HS-5 (cell line): ENCODE results near the gene TCERG1L.

ENCODE experiments used
- DNase-seq: peaks from one replicate; pipeline ENCODE4 v3.0.0-alpha.2; 2012; ENCODE audit warnings: low read depth

TCERG1L gene

DNA sequence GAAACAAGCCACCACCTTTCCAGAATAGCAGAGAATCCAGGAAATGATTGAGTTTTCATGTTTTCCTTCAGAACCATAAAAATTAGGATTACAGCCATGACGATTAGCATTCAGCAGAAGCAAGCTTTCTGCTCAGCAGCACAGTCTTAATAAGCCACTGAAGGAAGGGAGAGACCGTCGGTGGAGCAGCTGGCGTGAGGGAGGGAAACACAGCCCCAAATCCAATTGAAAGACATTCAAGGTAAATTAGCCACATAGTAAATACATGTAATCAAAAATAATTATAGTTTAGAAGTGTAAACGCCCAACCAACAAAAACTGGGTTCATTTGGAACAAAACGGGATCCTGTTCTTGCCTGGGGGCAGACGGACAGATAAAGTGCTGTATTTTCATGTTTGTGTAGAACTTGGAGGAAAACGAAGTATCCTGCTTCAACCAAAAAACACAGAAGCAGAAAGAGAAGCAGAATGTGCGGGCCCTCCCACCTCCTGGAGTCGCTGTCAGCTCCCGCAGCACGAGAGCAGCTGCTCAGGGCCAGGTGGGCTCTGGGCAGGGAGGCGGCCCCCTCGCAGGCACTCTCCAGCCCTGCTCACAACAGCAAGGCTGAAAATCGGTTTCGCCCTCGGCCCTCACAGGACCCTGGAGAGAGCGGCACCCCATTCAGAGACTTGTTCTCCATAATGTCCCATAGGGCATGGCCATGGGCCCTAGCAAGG is 84.9 kb downstream of the TCERG1L start:
- no peak for DNase-seq

DNA sequence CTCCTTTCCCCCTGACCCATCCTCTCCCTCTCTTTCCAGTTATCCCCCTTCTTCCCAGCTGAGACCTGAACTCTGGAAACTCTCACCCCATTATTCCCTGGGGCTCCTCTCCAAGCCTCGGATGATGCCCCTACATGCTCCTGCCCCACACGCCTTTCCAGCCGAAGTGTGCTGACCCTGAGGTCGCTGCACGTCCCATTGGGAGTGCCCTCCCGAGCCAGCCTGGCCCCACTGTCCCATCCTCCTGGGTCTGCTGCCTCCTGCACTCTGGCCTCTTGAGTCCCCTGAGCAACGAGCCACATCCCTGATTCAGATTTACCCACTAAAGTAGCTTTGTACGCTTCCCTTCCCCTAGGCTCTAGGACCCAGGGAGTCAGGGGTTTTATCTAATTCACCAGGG is 87.4 kb downstream of the TCERG1L start:
- DNase-seq: no peak

GRCh38 chr10:131223422-131223821 is 88.1 kb downstream of the TCERG1L start:
- DNase-seq: no peak

- no peak for DNase-seq
Observed at GRCh38 chr10:131222986-131223385, 88.5 kb downstream of the TCERG1L start.

- no peak for DNase-seq
Observed at GRCh38 chr10:131221632-131222277, 89.8 kb downstream of the TCERG1L start.

DNA sequence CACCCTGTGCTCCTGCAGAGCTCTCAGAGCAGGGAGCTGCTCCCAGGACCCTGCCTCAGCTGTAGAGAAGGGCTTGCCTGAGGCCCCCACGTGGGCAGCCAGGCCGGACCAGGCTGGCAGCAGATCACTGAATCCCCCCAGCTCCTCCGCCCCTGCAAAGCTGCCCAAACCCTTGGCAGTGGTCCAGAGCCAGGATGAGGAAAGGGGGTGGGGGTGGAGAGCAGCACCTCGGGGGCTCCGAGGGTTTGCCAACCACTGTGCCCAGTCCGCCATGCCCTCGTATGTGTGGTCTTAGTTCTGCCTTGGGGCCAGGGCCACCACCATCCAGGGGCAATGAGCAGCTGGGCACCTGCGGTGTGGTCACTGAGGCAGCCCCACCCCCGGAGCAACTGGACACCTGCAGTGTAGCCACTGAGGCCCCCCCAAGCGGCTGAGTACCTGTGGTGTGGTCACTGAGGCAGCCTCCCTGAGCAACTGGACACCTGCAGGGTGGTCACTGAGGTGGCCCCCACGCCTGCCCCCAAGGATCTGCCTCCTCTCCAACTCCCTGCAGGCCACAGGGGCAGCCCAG is 90.8 kb downstream of the TCERG1L start:
- no peak for DNase-seq

- DNase-seq: no peak
Observed at GRCh38 chr10:131219955-131220489, 91.5 kb downstream of the TCERG1L start.

GRCh38 chr10:131219584-131219886 is 92.0 kb downstream of the TCERG1L start:
- no peak for DNase-seq

- DNase-seq: no peak
Observed at GRCh38 chr10:131218811-131219583, 92.5 kb downstream of the TCERG1L start.

DNA sequence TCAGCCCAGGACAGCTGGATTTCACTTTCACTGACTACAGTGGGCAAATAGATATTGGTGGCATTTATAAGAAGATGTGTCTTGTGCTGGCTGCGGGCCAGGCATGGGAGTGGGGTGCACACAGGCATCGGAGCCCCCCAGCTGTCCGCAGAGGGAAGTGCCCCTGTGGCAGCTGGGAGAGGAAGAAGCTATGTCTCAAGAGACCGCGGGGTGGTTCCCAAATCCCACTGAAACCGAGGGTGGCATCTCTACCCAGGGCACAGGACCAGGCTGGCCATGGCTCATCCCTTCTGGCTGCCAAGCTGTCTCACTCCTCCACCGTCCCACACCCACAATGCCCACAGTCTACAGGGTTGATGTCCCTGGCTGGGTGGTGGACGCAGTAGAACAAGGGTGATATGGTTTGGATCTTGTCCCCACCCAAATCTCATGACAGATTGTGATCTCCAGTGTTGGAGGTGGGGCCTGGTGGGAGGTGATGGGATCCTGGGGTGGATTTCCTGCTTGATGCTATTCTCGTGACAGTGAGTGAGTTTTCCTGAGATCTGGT is 94.8 kb downstream of the TCERG1L start:
- no peak for DNase-seq

DNA sequence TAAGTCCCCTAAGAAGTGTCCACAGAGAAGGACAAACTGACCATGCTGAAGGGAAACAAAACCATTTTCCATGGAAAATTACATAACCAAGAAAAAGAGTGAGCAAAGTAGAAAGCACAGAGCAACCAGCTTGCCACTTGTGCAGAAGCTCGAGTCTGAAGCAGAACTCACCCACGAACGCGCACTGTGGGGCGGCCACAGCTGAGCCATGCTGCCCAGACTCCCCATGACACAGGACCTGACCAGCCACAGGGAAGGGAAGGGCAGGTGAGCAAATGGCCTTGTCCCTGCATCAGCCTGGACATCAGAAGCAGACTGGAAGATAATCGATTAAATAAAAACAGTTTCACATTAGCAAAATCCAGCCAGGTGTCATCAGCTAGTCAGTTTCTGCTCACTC is 95.7 kb downstream of the TCERG1L start:
- DNase-seq: no peak

DNA sequence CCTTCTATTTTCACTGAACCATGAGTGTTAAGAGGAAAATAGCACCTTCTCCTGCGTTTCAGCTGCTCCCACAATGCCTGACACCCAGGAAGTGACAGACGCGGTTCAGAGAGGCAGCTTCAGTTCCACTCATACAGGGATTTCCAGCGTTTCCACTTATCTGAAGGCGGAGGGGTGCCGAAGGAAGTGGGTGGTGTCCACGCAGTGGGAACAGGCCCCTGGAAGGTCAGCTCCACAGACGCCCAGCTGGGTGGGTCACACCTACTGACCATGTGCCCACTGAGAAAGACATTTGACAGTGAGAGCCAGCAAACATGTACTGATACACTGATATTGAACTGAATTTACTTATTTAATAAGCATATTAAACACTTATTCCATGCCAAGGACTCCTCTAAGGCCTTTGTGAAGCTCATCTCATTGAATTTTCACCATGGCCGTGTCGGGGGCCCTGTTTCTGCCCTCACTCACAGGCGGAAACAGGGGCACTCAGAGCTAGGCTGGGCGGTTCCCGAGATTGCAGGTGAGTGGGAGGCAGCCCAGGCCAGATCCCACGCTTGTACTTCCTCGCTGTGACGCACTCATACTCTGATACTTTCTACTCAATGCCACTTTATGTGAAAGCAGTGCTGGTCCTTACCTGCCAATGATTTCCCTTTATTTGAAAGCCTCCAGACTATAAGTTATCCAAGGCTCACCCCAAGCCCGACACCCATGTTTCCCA is 96.8 kb downstream of the TCERG1L start:
- DNase-seq: no peak

DNA sequence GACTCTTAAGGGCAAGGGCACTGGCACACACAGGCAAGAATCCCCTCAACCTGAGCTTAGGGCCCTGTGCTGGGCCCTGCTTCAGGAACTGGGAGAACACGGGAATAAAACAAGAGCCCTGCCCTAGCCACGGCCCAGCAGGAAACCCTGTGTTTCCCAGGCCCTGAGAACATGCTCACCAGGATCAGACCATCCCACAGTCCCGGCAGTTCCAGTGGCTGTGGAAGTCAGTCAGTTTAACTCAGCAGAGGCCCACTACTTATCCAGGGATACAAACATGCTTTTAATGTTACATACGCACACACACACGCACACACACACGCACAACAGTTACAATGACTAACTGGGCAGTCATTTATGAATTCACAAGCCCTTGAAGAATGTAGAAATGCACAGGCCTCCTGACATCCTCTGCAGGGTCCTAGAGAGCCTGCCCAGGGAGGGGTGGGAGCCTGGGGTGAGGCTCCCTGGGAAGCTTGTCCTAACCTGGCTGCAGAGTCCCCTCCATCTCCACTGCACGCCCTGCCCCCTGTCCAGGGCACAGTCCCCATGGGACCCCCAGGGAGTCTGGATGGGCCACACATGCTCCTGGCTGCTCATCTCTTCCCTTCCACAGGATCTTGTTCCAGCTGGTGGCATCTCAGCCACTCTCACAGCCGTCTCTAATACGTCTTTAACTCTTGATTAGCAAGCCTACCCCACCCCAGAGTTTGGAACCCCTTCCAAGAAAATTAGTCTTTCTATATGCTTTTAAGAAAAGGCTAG is 97.6 kb downstream of the TCERG1L start:
- DNase-seq: no peak

GRCh38 chr10:131212763-131213325 is 98.7 kb downstream of the TCERG1L start:
- DNase-seq: no peak

DNA sequence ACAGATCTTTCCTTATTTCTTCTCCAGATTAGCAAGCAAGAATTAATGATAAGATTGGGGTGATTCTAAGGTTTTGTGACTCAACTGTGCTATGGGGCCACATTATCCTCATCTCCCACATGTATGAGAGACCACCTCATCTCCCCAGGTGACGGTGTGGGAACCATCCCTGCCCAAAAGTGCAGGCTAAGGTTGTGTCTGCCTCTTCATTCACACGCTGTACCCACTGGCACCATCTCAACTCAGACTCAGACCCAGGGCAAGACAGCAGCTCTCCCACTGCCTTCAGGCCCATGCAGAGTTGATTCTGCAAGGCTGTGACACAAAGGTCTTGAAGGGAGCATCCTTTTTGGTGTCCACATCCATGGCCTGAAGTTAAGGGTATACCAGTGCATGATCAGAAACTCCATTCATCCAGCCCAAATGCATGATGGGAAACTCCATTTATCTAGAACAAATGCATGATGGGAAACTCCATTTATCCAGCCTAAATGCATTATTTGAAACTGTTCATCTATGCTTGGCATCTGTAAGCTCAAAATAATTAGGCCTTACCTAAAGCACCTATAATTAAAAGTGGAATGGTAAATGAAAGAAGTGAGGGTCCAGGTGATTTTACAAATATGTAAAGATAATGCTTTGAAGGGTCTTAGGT is 99.4 kb downstream of the TCERG1L start:
- no peak for DNase-seq

DNA sequence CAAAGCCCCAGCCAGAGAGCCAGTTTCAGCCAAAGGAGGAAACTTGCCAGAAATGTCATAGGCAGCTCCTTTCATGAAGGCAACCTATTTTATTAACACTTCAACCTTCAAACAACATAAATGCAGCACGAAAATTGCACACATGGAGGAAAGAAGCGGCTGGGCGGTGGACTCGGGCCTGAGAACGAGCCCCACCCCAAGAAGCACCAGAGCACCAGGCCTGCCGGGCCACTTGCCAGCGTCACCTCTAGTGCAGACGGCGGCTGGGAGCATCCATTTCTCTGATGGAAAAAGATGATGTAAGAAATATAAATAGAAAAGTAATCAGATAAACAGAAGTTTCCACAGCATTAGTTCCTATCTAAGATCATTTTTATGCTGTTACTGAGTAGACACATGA is 100.0 kb downstream of the TCERG1L start:
- no peak for DNase-seq

GRCh38 chr10:131211146-131211545 is 100.4 kb downstream of the TCERG1L start:
- no peak for DNase-seq

GRCh38 chr10:131210181-131210580 is 101.3 kb downstream of the TCERG1L start:
- no peak for DNase-seq

DNA sequence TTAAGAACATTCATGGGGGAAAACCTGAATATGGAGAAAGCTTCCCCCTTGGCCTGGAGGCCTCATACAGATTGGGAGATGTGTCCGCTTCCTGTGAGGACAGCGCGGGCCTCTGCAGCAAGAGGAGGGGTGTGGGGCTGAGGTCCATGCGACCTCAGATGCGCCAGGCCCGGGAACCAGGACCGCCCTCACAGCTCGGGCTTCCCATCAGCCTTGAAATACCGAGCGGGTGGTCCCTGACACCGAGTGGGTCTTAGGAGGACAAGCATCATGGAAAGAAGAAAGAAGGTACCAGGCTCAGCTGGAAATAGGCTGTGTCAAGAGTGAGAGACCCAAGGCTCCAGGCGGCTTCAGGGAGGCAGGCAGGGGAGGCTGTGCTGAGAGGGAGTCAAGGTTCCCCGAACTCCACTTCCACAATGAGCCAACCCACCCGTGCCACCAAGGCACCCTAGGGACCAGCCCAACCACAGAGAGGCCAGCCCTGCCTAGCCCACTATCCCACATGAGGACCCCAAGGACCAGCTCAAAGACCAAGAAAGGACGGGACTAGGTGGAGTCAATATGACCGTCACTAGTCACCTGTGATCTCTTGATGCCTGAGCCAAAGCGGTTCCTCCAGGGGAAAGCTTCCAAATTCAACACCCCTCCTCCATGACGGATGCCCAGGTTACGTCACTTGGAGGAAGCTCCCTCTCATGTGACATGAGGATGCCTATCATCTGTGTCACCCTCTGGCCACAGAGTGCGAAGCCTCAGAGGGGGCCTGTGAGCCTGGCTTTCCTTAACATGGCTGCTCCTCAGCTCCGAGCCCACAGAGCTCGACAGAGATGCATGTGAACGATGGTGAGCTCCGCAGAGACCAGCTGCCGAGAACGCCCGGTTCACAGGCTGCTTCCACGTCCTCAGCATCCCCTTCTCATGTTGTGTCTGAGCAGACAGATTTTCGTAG is 103.7 kb downstream of the TCERG1L start:
- no peak for DNase-seq
